ENCODE measurements around the gene LIMCH1.

- TF ChIP-seq CTCF (IDR thresholded peaks at IDR 0.05; ENCODE audit: poor library complexity): no peak
- TF ChIP-seq EZH2 (IDR thresholded peaks at IDR 0.05; ENCODE audit: borderline replicate concordance): no peak
- no peak for TF ChIP-seq EZH2phosphoT487 (IDR thresholded peaks at IDR 0.05; ENCODE audit: low read depth, severe bottlenecking, unreplicated experiment)
These were observed 3.6 kb upstream of the LIMCH1 start for GRCh38 chr4:41534404-41534803.

Measured in hepatocyte (in vitro differentiated cells).